Measurements from ENCODE around the gene KPNB1. TPM values are rescaled to one million over a fixed set of nuclear protein-coding genes. Genes with fewer than 3 reads are reported as not detected.

Gene KPNB1
- polyA plus RNA-seq, 2 of the 4 experiments (the other 2 are of a cell fraction) = 315 to 358 TPM

GRCh38 chr17:47735139-47735464 is 85.4 kb downstream of the KPNB1 start:
- ChIA-PET CTCF (interaction anchor here (0.6 to 11.2 kb wide), 7 partner anchors 11 to 67 kb away, joined by 3 to 87 read pairs (median 6); no protein-coding TSS in a partner anchor), POLR2A (no interaction called here)
- 50% methylated on average over 3 of the region's 3 CpGs for WGBS (ENCODE audit: missing lambda C conversion rate)
- FAIRE-seq = no peak
- Histone ChIP-seq H3K27ac (no peak overlapping the region), H3K9me3 (no peaks in the 10 kb centered on the region), H3K4me3 (no peak overlapping the region), H3K4me1 (0 out of 3 replicates have a peak, but pooled peaks cover 4% of the 10 kb centered on the region), H3K4me2 (no peak overlapping the region)
- no peak for ATAC-seq
- TF ChIP-seq JUN (IDR thresholded peaks at IDR 0.05) = no peak
- no peak for TF ChIP-seq NPAS2 (CRISPR knock-in tag; IDR thresholded peaks at IDR 0.05; ENCODE audit: borderline replicate concordance)
- TF ChIP-seq PHF8 (IDR thresholded peaks at IDR 0.05; ENCODE audit: borderline replicate concordance, low read depth) = no peak
- no peak for TF ChIP-seq SREBF2 (IDR thresholded peaks at IDR 0.05)
- TF ChIP-seq, protein P1, sequence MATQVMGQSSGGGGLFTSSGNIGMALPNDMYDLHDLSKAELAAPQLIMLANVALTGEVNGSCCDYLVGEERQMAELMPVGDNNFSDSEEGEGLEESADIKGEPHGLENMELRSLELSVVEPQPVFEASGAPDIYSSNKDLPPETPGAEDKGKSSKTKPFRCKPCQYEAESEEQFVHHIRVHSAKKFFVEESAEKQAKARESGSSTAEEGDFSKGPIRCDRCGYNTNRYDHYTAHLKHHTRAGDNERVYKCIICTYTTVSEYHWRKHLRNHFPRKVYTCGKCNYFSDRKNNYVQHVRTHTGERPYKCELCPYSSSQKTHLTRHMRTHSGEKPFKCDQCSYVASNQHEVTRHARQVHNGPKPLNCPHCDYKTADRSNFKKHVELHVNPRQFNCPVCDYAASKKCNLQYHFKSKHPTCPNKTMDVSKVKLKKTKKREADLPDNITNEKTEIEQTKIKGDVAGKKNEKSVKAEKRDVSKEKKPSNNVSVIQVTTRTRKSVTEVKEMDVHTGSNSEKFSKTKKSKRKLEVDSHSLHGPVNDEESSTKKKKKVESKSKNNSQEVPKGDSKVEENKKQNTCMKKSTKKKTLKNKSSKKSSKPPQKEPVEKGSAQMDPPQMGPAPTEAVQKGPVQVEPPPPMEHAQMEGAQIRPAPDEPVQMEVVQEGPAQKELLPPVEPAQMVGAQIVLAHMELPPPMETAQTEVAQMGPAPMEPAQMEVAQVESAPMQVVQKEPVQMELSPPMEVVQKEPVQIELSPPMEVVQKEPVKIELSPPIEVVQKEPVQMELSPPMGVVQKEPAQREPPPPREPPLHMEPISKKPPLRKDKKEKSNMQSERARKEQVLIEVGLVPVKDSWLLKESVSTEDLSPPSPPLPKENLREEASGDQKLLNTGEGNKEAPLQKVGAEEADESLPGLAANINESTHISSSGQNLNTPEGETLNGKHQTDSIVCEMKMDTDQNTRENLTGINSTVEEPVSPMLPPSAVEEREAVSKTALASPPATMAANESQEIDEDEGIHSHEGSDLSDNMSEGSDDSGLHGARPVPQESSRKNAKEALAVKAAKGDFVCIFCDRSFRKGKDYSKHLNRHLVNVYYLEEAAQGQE (IDR thresholded peaks at IDR 0.05) = no peak
- TF ChIP-seq JUNB (IDR thresholded peaks at IDR 0.05) = no peak
- TF ChIP-seq CBX2 (IDR thresholded peaks at IDR 0.05; ENCODE audit: borderline replicate concordance, low read depth) = no peak
- TF ChIP-seq BHLHE40 (IDR thresholded peaks at IDR 0.05; ENCODE audit: low read depth, low read length) = no peak
- TF ChIP-seq ZFP36 (IDR thresholded peaks at IDR 0.05; ENCODE audit: borderline replicate concordance, partially characterized antibody) = no peak
- DNase-seq (ENCODE audit: low read depth in 1 of 2, low spot score in 1 of 2) = no peak

Small RNA genes lying within 50 kb of the gene (small RNA-seq; reads per million reads assigned to genes)
- 0 reads per million in 6 experiments for gene AC015674.1

Other genes with a start within 250 kb of the KPNB1 start
- 141 and 169 TPM in 2 replicates for gene NPEPPS, start 118.8 kb upstream of the KPNB1 start, polyA plus RNA-seq (2011; rRNA removed)
- gene NPEPPS, start 118.8 kb upstream of the KPNB1 start, polyA plus RNA-seq (2017; fragmentation: RNase III; extraction: RNeasy Plus Mini Kit Qiagen cat#74134 plus additional on column Dnase treatment) = 99.2 to 104 TPM (median 100 TPM) in 3 replicates
- 3.3 and 3.4 TPM in 2 replicates for gene TBKBP1, start 44.2 kb downstream of the KPNB1 start, polyA plus RNA-seq (2011; rRNA removed)
- 7.1 to 9.5 TPM (median 9.3 TPM) in 3 replicates for gene TBKBP1, start 44.2 kb downstream of the KPNB1 start, polyA plus RNA-seq (2017; fragmentation: RNase III; extraction: RNeasy Plus Mini Kit Qiagen cat#74134 plus additional on column Dnase treatment)
- gene TBX21, start 83.3 kb downstream of the KPNB1 start, polyA plus RNA-seq (2011; rRNA removed) = 0.03 TPM in 1 of 2 replicates, not detected in the other
- gene TBX21, start 83.3 kb downstream of the KPNB1 start, polyA plus RNA-seq (2017; fragmentation: RNase III; extraction: RNeasy Plus Mini Kit Qiagen cat#74134 plus additional on column Dnase treatment) = 0.04 TPM in 1 of 3 replicates, not detected in the others
- 7.0 and 7.1 TPM in 2 replicates for gene OSBPL7, start 171.9 kb downstream of the KPNB1 start, polyA plus RNA-seq (2011; rRNA removed)
- gene OSBPL7, start 171.9 kb downstream of the KPNB1 start, polyA plus RNA-seq (2017; fragmentation: RNase III; extraction: RNeasy Plus Mini Kit Qiagen cat#74134 plus additional on column Dnase treatment) = 11.4 to 16.9 TPM (median 15.4 TPM) in 3 replicates
- 97.7 and 103 TPM in 2 replicates for gene MRPL10, start 181.6 kb downstream of the KPNB1 start, polyA plus RNA-seq (2011; rRNA removed)
- 56.8 to 62.8 TPM (median 62.0 TPM) in 3 replicates for gene MRPL10, start 181.6 kb downstream of the KPNB1 start, polyA plus RNA-seq (2017; fragmentation: RNase III; extraction: RNeasy Plus Mini Kit Qiagen cat#74134 plus additional on column Dnase treatment)
- gene LRRC46, start 181.8 kb downstream of the KPNB1 start, polyA plus RNA-seq (2011; rRNA removed) = 1.7 and 2.7 TPM in 2 replicates
- gene LRRC46, start 181.8 kb downstream of the KPNB1 start, polyA plus RNA-seq (2017; fragmentation: RNase III; extraction: RNeasy Plus Mini Kit Qiagen cat#74134 plus additional on column Dnase treatment) = 2.3 to 3.0 TPM (median 2.5 TPM) in 3 replicates
- gene SCRN2, start 191.4 kb downstream of the KPNB1 start, polyA plus RNA-seq (2011; rRNA removed) = 20.7 and 25.8 TPM in 2 replicates
- 37.3 to 47.7 TPM (median 43.7 TPM) in 3 replicates for gene SCRN2, start 191.4 kb downstream of the KPNB1 start, polyA plus RNA-seq (2017; fragmentation: RNase III; extraction: RNeasy Plus Mini Kit Qiagen cat#74134 plus additional on column Dnase treatment)
- gene SP6, start 201.2 kb downstream of the KPNB1 start, polyA plus RNA-seq (2011; rRNA removed) = 0.61 and 0.67 TPM in 2 replicates
- 2.0 to 2.3 TPM (median 2.1 TPM) in 3 replicates for gene SP6, start 201.2 kb downstream of the KPNB1 start, polyA plus RNA-seq (2017; fragmentation: RNase III; extraction: RNeasy Plus Mini Kit Qiagen cat#74134 plus additional on column Dnase treatment)
- 6.2 and 8.0 TPM in 2 replicates for gene SP2, start 246.3 kb downstream of the KPNB1 start, polyA plus RNA-seq (2011; rRNA removed)
- gene SP2, start 246.3 kb downstream of the KPNB1 start, polyA plus RNA-seq (2017; fragmentation: RNase III; extraction: RNeasy Plus Mini Kit Qiagen cat#74134 plus additional on column Dnase treatment) = 10.5 to 13.4 TPM (median 11.6 TPM) in 3 replicates

Measured in A549 (cell line).